Mucosa of descending colon (tissue), 3 donors: ENCODE data around the gene ZNF331. TPM values are rescaled to one million over a fixed set of nuclear protein-coding genes. Genes with fewer than 3 reads are reported as not detected.

Experiments used
- ATAC-seq: fragments of 200-7000 bp; cut with Tn5 transposase; one replicate; pipeline ENCODE4 v1.9.1; 2020; ENCODE audit warnings: mild to moderate bottlenecking, moderate library complexity
- DNase-seq, 3 donors: peaks; one replicate each; pipeline ENCODE4 v3.0.0-alpha.2; 2020
- H3K36me3 ChIP-seq: fragments of 200-600 bp; one replicate; pipeline ENCODE4 v1.8.0; 2021; ENCODE audit warnings: low read depth, mild to moderate bottlenecking
- H3K4me1 ChIP-seq: fragments of 200-600 bp; one replicate; pipeline ENCODE4 v1.8.0; 2021; ENCODE audit warnings: low read depth, mild to moderate bottlenecking
- H3K4me3 ChIP-seq: fragments of 200-600 bp; one replicate; pipeline ENCODE4 v1.8.0; 2021; ENCODE audit warnings: mild to moderate bottlenecking
- H3K9me3 ChIP-seq: fragments of 200-600 bp; one replicate; pipeline ENCODE4 v1.8.0; 2021; ENCODE audit warnings: mild to moderate bottlenecking
- intact Hi-C, 2 donors: fragments of 100-400 bp; cut with DNase I in 1 of 2; cut with micrococcal nuclease in 1 of 2; formaldehyde crosslinking; loops; one replicate each; pipeline versions ENCODE4 v1.11.0 to v1.11.1; 2022; cut with DNase I, micrococcal nuclease
- total RNA-seq, 3 donors: library from RNA; stranded (reverse); fragmentation: NEBNext Ultra II Directional in 2 of 3; extraction: Animal tissue kit (Norgen Biotek cat#: 25700) in 2 of 3; gene quantifications; one replicate each; pipeline versions ENCODE4 v1.2.1 to v1.2.4, GENCODE V29; 2021 to 2023
- TF ChIP-seq, protein P1 (sequence below): fragments of 200-600 bp; IDR thresholded peaks from one replicate; pipeline ENCODE4 v1.8.0; 2022; ENCODE audit warnings: antibody characterized with exemption, mild to moderate bottlenecking
- donor health status: DM: no; HTN: no; CAD: no; lungs with moderate emphysema.
- donor health status: DM: no; HTN: no; CAD: no.
- donor health status: DM: no; HTN: yes; CAD: no.

Gene ZNF331
- total RNA-seq, 3 donors from 2014 or later = 4.6 to 18.8 (median 6.1) TPM

- TF ChIP-seq, protein P1, sequence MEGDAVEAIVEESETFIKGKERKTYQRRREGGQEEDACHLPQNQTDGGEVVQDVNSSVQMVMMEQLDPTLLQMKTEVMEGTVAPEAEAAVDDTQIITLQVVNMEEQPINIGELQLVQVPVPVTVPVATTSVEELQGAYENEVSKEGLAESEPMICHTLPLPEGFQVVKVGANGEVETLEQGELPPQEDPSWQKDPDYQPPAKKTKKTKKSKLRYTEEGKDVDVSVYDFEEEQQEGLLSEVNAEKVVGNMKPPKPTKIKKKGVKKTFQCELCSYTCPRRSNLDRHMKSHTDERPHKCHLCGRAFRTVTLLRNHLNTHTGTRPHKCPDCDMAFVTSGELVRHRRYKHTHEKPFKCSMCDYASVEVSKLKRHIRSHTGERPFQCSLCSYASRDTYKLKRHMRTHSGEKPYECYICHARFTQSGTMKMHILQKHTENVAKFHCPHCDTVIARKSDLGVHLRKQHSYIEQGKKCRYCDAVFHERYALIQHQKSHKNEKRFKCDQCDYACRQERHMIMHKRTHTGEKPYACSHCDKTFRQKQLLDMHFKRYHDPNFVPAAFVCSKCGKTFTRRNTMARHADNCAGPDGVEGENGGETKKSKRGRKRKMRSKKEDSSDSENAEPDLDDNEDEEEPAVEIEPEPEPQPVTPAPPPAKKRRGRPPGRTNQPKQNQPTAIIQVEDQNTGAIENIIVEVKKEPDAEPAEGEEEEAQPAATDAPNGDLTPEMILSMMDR = no peak
- Histone ChIP-seq H3K36me3 (no peaks in the 10 kb centered on the region), H3K9me3 (peaks cover 4% of the 10 kb centered on the region), H3K4me3 (no peak overlapping the region), H3K4me1 (no peaks in the 10 kb centered on the region)
- intact Hi-C loops = no loop called here
- ATAC-seq (no peak), DNase-seq (no peak)
These were observed 14.2 kb downstream of the ZNF331 start for GRCh38 chr19:53552001-53552721.

DNA sequence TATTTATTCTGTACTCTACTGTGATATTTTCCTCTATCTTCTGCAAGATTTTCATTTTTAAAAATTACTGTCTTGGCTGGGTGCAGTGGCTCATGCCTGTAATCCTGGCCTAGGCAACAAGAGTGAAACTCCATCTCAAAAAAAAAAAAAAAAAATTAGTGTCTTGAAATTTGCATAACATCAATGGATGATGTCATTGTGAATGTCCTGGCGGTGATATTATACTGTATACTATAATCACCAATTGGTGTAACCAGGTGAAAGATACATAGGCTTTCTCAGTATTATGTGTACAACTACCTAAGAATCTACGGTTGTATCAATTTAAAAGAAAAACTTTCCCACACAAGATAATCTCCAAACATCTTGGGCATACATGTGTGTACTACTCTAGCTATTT lies 15.2 kb downstream of the ZNF331 start:
- no peaks in the 10 kb centered on the region for H3K36me3 ChIP-seq
- ATAC-seq = no peak
- intact Hi-C loops = no loop called here
- no peak overlapping the region for H3K4me3 ChIP-seq
- H3K9me3 ChIP-seq = no peaks in the 10 kb centered on the region
- TF ChIP-seq, protein P1 = no peak
- H3K4me1 ChIP-seq = no peaks in the 10 kb centered on the region
- DNase-seq = no peak

- ATAC-seq (peak; percentile 95), DNase-seq (peak; percentile 72 to 92 (median 88))
- TF ChIP-seq, protein P1 = no peak
- Histone ChIP-seq H3K36me3 (no peaks in the 10 kb centered on the region), H3K9me3 (no peaks in the 10 kb centered on the region), H3K4me1 (no peaks in the 10 kb centered on the region), H3K4me3 (peak overlapping the region; percentile 22)
- intact Hi-C loops = no loop called here
These were observed 16.2 kb downstream of the ZNF331 start for GRCh38 chr19:53553865-53554791.

DNA sequence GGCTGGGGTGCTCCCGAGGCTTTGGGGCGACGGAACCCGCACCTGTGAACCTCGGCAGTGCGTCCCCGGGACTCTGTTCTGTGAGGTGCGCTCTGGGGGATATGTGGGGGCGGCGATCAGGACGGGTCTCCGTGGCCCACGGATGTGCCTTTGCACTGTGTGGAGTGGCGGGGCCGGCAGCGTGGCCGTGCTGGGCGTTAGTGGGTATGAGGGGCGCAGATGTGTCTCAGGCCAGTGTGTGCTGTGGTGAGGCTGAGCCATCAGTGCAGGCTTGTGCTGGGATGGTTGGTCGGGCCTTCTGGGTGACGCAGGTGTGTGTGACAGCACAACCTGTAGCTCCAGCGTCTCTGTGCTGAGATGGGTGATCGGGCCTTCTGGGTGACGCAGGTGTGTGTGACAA lies 16.9 kb downstream of the ZNF331 start:
- intact Hi-C loops = no loop called here
- TF ChIP-seq, protein P1 = no peak
- peak; percentile 22 for ATAC-seq
- Histone ChIP-seq H3K4me1 (no peaks in the 10 kb centered on the region), H3K36me3 (no peaks in the 10 kb centered on the region), H3K4me3 (peak overlapping the region; percentile 22), H3K9me3 (no peaks in the 10 kb centered on the region)
- DNase-seq = no peak

- Histone ChIP-seq H3K9me3 (no peaks in the 10 kb centered on the region), H3K36me3 (no peaks in the 10 kb centered on the region), H3K4me1 (no peaks in the 10 kb centered on the region), H3K4me3 (no peak overlapping the region)
- TF ChIP-seq, protein P1 = no peak
- intact Hi-C loops = no loop called here
- ATAC-seq (no peak), DNase-seq (no peak)
These were observed 17.4 kb downstream of the ZNF331 start for GRCh38 chr19:53555352-53555751.
